Effector memory CD4-positive, alpha-beta T cell (primary cell): ENCODE results near the gene OR5AC2.
A peak's percentile ranks its signal among the peaks of the same experiment; 100 is the strongest.

Experiments
- DNase-seq, 3 donors: peaks; one replicate each; pipeline ENCODE4 v3.0.0-alpha.2; 2020
- H3K27ac ChIP-seq: 2 replicates; pipeline ENCODE4 v1.7.0; 2013; ENCODE audit warnings: mild to moderate bottlenecking, low read length, moderate library complexity; ENCODE audit not compliant: insufficient read depth, poor library complexity, severe bottlenecking
- H3K27me3 ChIP-seq: replicated peaks from 2 replicates; pipeline ENCODE4 v1.7.0; 2013; ENCODE audit warnings: mild to moderate bottlenecking, low read length; ENCODE audit not compliant: insufficient read depth, control insufficient read depth, poor library complexity, severe bottlenecking
- H3K36me3 ChIP-seq: 2 replicates; pipeline ENCODE4 v1.7.0; 2013; ENCODE audit warnings: mild to moderate bottlenecking, low read length, moderate library complexity; ENCODE audit not compliant: control insufficient read depth, insufficient read depth
- H3K4me1 ChIP-seq: 2 replicates; pipeline ENCODE4 v1.7.0; 2013; ENCODE audit warnings: low read length, mild to moderate bottlenecking; ENCODE audit not compliant: control insufficient read depth, insufficient read depth, poor library complexity, severe bottlenecking
- H3K4me3 ChIP-seq: 2 replicates; pipeline ENCODE4 v1.7.0; 2013; ENCODE audit warnings: low read length, low read depth, mild to moderate bottlenecking; ENCODE audit not compliant: insufficient read depth, poor library complexity, severe bottlenecking
- H3K9me3 ChIP-seq: 2 replicates; pipeline ENCODE4 v1.7.0; 2013; ENCODE audit warnings: mild to moderate bottlenecking, low read length, moderate library complexity; ENCODE audit not compliant: control insufficient read depth
- total RNA-seq, 3 donors: gene quantifications; one replicate each; lab custom pipeline; 2026; lab: John Stamatoyannopoulos, UW

Gene OR5AC2
- total RNA-seq, result 0 reads per million in 3 donors

DNA sequence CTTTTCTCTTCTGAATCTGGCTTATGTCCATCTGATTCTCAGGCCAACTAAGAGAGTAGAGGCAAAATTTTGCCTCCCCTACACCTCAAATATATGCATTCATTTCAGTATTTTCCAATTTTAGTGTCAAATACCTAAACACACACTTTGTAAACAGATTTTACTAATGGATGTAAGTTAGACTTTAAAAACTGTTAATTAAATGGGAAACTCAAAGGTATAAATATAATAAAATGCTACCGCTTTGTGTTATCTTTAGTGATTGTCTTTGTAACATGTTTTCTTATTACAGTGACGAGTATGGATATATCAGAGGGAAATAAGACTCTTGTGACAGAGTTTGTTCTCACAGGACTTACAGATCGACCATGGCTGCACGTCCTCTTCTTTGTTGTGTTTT lies at the start of gene OR5AC2:
OR5AC2 (plus strand) TSS at position 301 of the 400 bp plus-strand sequence; CDS start at position 301, 0 bp downstream.
- H3K4me3 ChIP-seq, result no peak within 1 kb of the TSS
- no peaks in the 10 kb centered on the region for H3K36me3 ChIP-seq
- no peaks in the 10 kb centered on the region for H3K4me1 ChIP-seq
- H3K9me3 ChIP-seq, result no peaks in the 10 kb centered on the region
- no peaks in the 10 kb centered on the region for H3K27me3 ChIP-seq
- DNase-seq, result no peak
- H3K27ac ChIP-seq, result no peak within 1 kb of the TSS

DNA sequence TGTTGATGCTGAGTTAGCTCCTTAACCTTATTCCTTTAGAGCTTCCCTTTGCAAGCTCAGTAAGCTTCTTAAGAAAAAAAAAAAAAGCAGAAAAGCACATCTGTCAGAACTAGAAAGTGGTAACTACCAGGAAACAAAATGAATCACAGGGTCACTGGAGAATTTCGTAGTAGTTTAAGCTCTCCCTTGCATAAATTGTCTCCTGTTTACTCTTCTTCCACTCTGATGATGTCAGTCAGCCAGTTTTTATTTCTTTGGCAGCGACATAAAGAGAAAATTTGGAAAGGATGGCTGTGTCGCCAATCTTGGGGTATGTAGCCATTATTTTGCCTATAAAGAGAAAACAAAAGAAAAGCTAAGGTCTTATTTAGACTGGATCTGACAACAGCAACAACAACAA lies 48.7 kb upstream of the OR5AC2 start:
- H3K27ac ChIP-seq, result no peak overlapping the region
- no peaks in the 10 kb centered on the region for H3K27me3 ChIP-seq
- no peak overlapping the region for H3K4me3 ChIP-seq
- no peaks in the 10 kb centered on the region for H3K9me3 ChIP-seq
- H3K36me3 ChIP-seq, result no peaks in the 10 kb centered on the region
- H3K4me1 ChIP-seq, result no peaks in the 10 kb centered on the region
- DNase-seq, result no peak

DNA sequence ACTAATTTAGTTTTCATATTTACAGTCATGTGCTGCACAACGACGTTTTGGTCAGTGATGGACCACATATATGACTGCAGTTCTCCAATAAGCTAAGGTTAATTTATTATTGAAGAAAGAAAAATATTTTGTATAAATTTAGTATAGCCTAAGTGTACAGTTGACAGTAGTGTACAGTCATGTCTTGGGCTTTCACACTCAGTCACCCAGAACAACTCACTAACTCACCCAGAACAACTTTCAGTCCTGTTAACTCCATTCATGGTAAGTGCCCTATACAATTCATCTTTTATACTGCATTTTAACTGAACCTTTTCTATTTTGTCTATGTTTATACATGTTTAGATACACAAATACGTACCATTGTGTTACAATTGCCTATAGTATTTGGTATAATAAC lies 48.1 kb upstream of the OR5AC2 start:
- no peaks in the 10 kb centered on the region for H3K27me3 ChIP-seq
- DNase-seq, result no peak
- no peaks in the 10 kb centered on the region for H3K9me3 ChIP-seq
- H3K4me3 ChIP-seq, result no peak overlapping the region
- H3K27ac ChIP-seq, result peak overlapping the region; percentile 84
- no peaks in the 10 kb centered on the region for H3K36me3 ChIP-seq
- no peaks in the 10 kb centered on the region for H3K4me1 ChIP-seq

GRCh38 chr3:98039322-98040024 lies 47.5 kb upstream of the OR5AC2 start:
- peak; percentile 28 to 63 (median 62) for DNase-seq
- H3K27me3 ChIP-seq, result no peaks in the 10 kb centered on the region
- peak overlapping the region; percentile 39 for H3K4me3 ChIP-seq
- no peaks in the 10 kb centered on the region for H3K9me3 ChIP-seq
- peak overlapping the region; percentile 84 for H3K27ac ChIP-seq
- H3K4me1 ChIP-seq, result no peaks in the 10 kb centered on the region
- H3K36me3 ChIP-seq, result no peaks in the 10 kb centered on the region

GRCh38 chr3:98041350-98041749 lies 45.6 kb upstream of the OR5AC2 start:
- H3K9me3 ChIP-seq, result no peaks in the 10 kb centered on the region
- H3K36me3 ChIP-seq, result no peaks in the 10 kb centered on the region
- DNase-seq, result no peak
- H3K27me3 ChIP-seq, result no peaks in the 10 kb centered on the region
- no peak overlapping the region for H3K4me3 ChIP-seq
- H3K27ac ChIP-seq, result no peak overlapping the region
- no peaks in the 10 kb centered on the region for H3K4me1 ChIP-seq

DNA sequence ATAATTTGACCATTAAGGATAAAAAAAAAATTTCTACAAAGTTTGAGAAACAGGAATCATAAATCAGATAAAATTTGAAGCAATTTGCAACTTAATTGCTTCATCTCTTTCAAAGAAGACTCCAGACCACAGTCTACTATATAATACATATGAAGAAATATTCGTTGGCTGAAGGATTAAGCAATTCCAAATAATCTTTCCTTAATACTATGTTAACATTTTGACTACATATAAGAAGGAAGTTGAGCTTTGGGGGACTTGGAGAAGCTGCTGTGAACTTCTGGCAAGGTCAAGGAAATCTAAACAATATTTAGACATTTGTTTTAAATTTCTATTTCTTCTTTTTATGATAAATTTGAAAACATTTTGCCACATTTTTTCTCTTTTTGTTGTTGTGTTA lies 38.4 kb upstream of the OR5AC2 start:
- DNase-seq, result no peak
- Histone ChIP-seq H3K27me3 (peaks cover 3% of the 10 kb centered on the region), H3K9me3 (no peaks in the 10 kb centered on the region), H3K4me1 (no peaks in the 10 kb centered on the region), H3K27ac (no peak overlapping the region), H3K4me3 (no peak overlapping the region), H3K36me3 (no peaks in the 10 kb centered on the region)

DNA sequence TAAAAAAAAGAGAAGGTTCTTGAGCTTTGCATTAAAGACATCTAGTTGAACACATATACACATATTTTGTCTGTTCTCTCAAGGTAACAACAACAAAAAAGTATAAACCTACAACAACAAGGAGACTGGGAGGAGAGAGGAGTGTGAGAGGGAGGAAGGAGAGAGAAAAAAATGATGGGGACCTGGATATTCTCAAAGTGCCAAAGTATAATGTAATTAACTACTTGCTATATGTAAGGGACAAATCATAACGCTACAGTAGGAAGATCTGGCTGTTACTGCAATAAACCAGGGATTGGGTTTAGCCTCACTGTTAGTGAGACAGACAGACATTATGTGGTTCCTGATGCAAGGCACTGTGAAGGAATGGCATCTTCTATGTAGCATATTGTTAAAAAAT lies 37.7 kb upstream of the OR5AC2 start:
- Histone ChIP-seq H3K27ac (no peak overlapping the region), H3K4me1 (no peaks in the 10 kb centered on the region), H3K9me3 (no peaks in the 10 kb centered on the region), H3K27me3 (peaks cover 3% of the 10 kb centered on the region), H3K36me3 (no peaks in the 10 kb centered on the region), H3K4me3 (no peak overlapping the region)
- DNase-seq, result no peak

- Histone ChIP-seq H3K4me1 (no peaks in the 10 kb centered on the region), H3K9me3 (no peaks in the 10 kb centered on the region), H3K4me3 (no peak overlapping the region), H3K36me3 (no peaks in the 10 kb centered on the region), H3K27me3 (no peaks in the 10 kb centered on the region), H3K27ac (no peak overlapping the region)
- DNase-seq, result no peak
Observed at GRCh38 chr3:98056035-98056434, 30.9 kb upstream of the OR5AC2 start.

- H3K27ac ChIP-seq, result no peak overlapping the region
- H3K27me3 ChIP-seq, result no peaks in the 10 kb centered on the region
- no peak for DNase-seq
- H3K36me3 ChIP-seq, result no peaks in the 10 kb centered on the region
- H3K4me1 ChIP-seq, result no peaks in the 10 kb centered on the region
- no peak overlapping the region for H3K4me3 ChIP-seq
- H3K9me3 ChIP-seq, result no peaks in the 10 kb centered on the region
Observed at GRCh38 chr3:98057631-98058030, 29.3 kb upstream of the OR5AC2 start.

- Histone ChIP-seq H3K27ac (no peak overlapping the region), H3K4me1 (no peaks in the 10 kb centered on the region), H3K9me3 (no peaks in the 10 kb centered on the region)
Observed at GRCh38 chr3:98058244-98058960, 28.6 kb upstream of the OR5AC2 start.

More at GRCh38 chr3:98058244-98058960, 28.6 kb upstream of the OR5AC2 start:
- no peak for DNase-seq
- H3K4me3 ChIP-seq, result no peak overlapping the region
- no peaks in the 10 kb centered on the region for H3K36me3 ChIP-seq
- H3K27me3 ChIP-seq, result no peaks in the 10 kb centered on the region
